HAP-1 (cell line): ENCODE data around the gene RIBC1.
A peak's percentile ranks its signal among the peaks of the same experiment; 100 is the strongest.

Experiments
- DNase-seq, 2 experiments: peaks; one replicate each; pipeline ENCODE4 v3.0.0-alpha.2; 2016 to 2020; ENCODE audit warnings: low spot score in 2 of 2
- H3K27me3 ChIP-seq: fragments of 250-450 bp; sonication (Bioruptor Pico); 2 replicates; pipeline ENCODE4 v1.5.1; 2020; ENCODE audit warnings: low read depth, mild to moderate bottlenecking, moderate library complexity
- H3K36me3 ChIP-seq: fragments of 250-450 bp; sonication (Bioruptor Pico); replicated peaks from 2 replicates; pipeline ENCODE4 v1.5.1; 2020; ENCODE audit warnings: mild to moderate bottlenecking
- H3K4me1 ChIP-seq: fragments of 250-450 bp; sonication (Bioruptor Pico); 2 replicates; pipeline ENCODE4 v1.5.1; 2020; ENCODE audit warnings: mild to moderate bottlenecking
- H3K4me3 ChIP-seq: fragments of 250-450 bp; sonication (Bioruptor Pico); 2 replicates; pipeline ENCODE4 v1.5.1; 2020; ENCODE audit warnings: mild to moderate bottlenecking, moderate library complexity
- H3K9me3 ChIP-seq: fragments of 250-450 bp; sonication (Bioruptor Pico); 2 replicates; pipeline ENCODE4 v1.5.1; 2020; ENCODE audit warnings: mild to moderate bottlenecking, moderate library complexity
- in situ Hi-C: fragments of 300-500 bp; cut with MboI; formaldehyde crosslinking; loops from 3 replicates; pipeline ENCODE4 v1.14.3; 2020; ENCODE audit warnings: low sequenced_read_pairs, inconsistent platforms, mixed read lengths

RIBC1 gene

GRCh38 chrX:53479301-53479700 lies 56.6 kb downstream of the RIBC1 start:
- peak; percentile 19 to 29 for DNase-seq
- in situ Hi-C loops: no loop called here
- no peaks in the 10 kb centered on the region for H3K9me3 ChIP-seq
- H3K36me3 ChIP-seq: no peaks in the 10 kb centered on the region
- no peaks in the 10 kb centered on the region for H3K4me1 ChIP-seq
- H3K4me3 ChIP-seq: no peak overlapping the region
- no peaks in the 10 kb centered on the region; the same call in 1 of the 2 replicates for H3K27me3 ChIP-seq
